A549 (cell line): ENCODE results near the gene CPSF4. TPM values are rescaled to one million over a fixed set of nuclear protein-coding genes. Genes with fewer than 3 reads are reported as not detected.

Experiments used
- ATAC-seq, 2 experiments: fragments of 200-7000 bp in 1 of 2; fragments of >200 bp in 1 of 2; cut with Nextera tagmentation in 1 of 2; cut with Tn5 transposase in 1 of 2; 3 replicates each; pipeline versions ENCODE4 v1.8.0 to v1.9.1; 2018 to 2020; ENCODE audit warnings: mild to moderate bottlenecking in 1 of 2, moderate library complexity in 1 of 2
- CTCF ChIA-PET: fragments of 300-600 bp; sonication (Branson Sonifier 250); formaldehyde crosslinking; extraction: SDS; loops from one replicate; lab custom pipeline; 2021; ENCODE audit warnings: antibody characterized with exemption, inconsistent platforms; lab: Yijun Ruan, JAX
- POLR2A ChIA-PET: fragments of 350-600 bp; formaldehyde crosslinking; extraction: SDS; loops from one replicate; lab custom pipeline; 2021; ENCODE audit warnings: antibody characterized with exemption, inconsistent platforms; lab: Yijun Ruan, JAX
- DNase-seq, 2 experiments: peaks; one replicate each; pipeline versions ENCODE4 v3.0.0 to v3.0.0-alpha.2; 2011 to 2016; ENCODE audit warnings: low read depth in 1 of 2, low spot score in 1 of 2
- FAIRE-seq: peaks from 2 replicates; lab custom pipeline; 2011; peaks lifted over from hg19 to GRCh38; lab: Jason Lieb, UNC
- H3K27ac ChIP-seq, 2 experiments: fragments of >200 bp; sonication (Bioruptor Twin); formaldehyde crosslinking; 3 replicates each; pipeline ENCODE4 v1.5.1; 2016 to 2017
- H3K4me1 ChIP-seq: fragments of >200 bp; sonication (Bioruptor Twin); formaldehyde crosslinking; 3 replicates; pipeline ENCODE4 v1.6.1; 2016
- H3K4me2 ChIP-seq: fragments of >200 bp; sonication (Bioruptor Twin); formaldehyde crosslinking; 3 replicates; pipeline ENCODE4 v1.6.1; 2016
- H3K4me3 ChIP-seq: fragments of >200 bp; sonication (Bioruptor Twin); formaldehyde crosslinking; 3 replicates; pipeline ENCODE4 v1.5.1; 2016
- H3K9me3 ChIP-seq: fragments of >200 bp; sonication (Bioruptor Twin); formaldehyde crosslinking; 3 replicates; pipeline ENCODE4 v1.6.1; 2016
- CBX2 ChIP-seq: fragments of 200-600 bp; sonication (generic); IDR thresholded peaks from 2 replicates; pipeline ENCODE4 v1.6.1; 2016; ENCODE audit warnings: low read depth, mild to moderate bottlenecking, borderline replicate concordance
- CEBPB ChIP-seq, 2 experiments: fragments of >200 bp in 1 of 2; sonication (Bioruptor Twin) in 1 of 2; formaldehyde crosslinking in 1 of 2; IDR thresholded peaks; 2 replicates each; pipeline ENCODE4 v1.6.1; 2012 to 2016
- EHF ChIP-seq: fragments of 250-450 bp; sonication (Bioruptor Pico); IDR thresholded peaks from 2 replicates; pipeline ENCODE4 v1.5.0; 2020; ENCODE audit warnings: mild to moderate bottlenecking
- ESRRA ChIP-seq: fragments of 150-350 bp; IDR thresholded peaks from 2 replicates; pipeline ENCODE4 v1.6.1; 2014; ENCODE audit warnings: mild to moderate bottlenecking, low read length, borderline replicate concordance
- FOSB ChIP-seq: fragments of 250-450 bp; sonication (Bioruptor Pico); IDR thresholded peaks from 2 replicates; pipeline ENCODE4 v1.5.0; 2020; ENCODE audit warnings: mild to moderate bottlenecking, moderate library complexity
- GATA3 ChIP-seq: IDR thresholded peaks from 2 replicates; pipeline ENCODE4 v1.6.1; 2012; ENCODE audit warnings: borderline replicate concordance
- HOXA7 ChIP-seq: fragments of 250-450 bp; sonication (Bioruptor Pico); IDR thresholded peaks from 2 replicates; pipeline ENCODE4 v1.5.0; 2020; ENCODE audit warnings: mild to moderate bottlenecking, moderate library complexity
- JUN ChIP-seq, 2 experiments: fragments of >200 bp; sonication (Bioruptor Twin); formaldehyde crosslinking; IDR thresholded peaks; 2 replicates in 1 of 2; 3 replicates in 1 of 2; pipeline ENCODE4 v1.6.1; 2016 to 2017
- KDM1A ChIP-seq: fragments of 200-600 bp; sonication (generic); IDR thresholded peaks from 2 replicates; pipeline ENCODE4 v1.6.1; 2016; ENCODE audit warnings: low read depth, mild to moderate bottlenecking
- MAFK ChIP-seq: fragments of 450-650 bp; IDR thresholded peaks from 2 replicates; pipeline ENCODE4 v1.6.1; 2014; ENCODE audit not compliant: partially characterized antibody
- MYC ChIP-seq: IDR thresholded peaks from 2 replicates; pipeline ENCODE4 v1.6.1; 2012; ENCODE audit warnings: mild to moderate bottlenecking, inconsistent platforms, low read length, improper control_type of control experiment, borderline replicate concordance
- NR3C1 ChIP-seq: fragments of >200 bp; sonication (Bioruptor Twin); formaldehyde crosslinking; IDR thresholded peaks from 3 replicates; pipeline ENCODE4 v1.6.1; 2017
- RAD21 ChIP-seq, 2 experiments: fragments of >200 bp in 1 of 2; sonication (Bioruptor Twin) in 1 of 2; formaldehyde crosslinking in 1 of 2; IDR thresholded peaks in 1 of 2; conservative IDR thresholded peaks in 1 of 2; 2 replicates in 1 of 2; 3 replicates in 1 of 2; pipeline ENCODE4 v1.6.1; 2012 to 2018; ENCODE audit warnings: inconsistent platforms in 1 of 2
- RARB ChIP-seq: fragments of 250-450 bp; sonication (Bioruptor Pico); IDR thresholded peaks from 2 replicates; pipeline ENCODE4 v1.8.0; 2021; ENCODE audit warnings: mild to moderate bottlenecking, moderate library complexity
- RCOR1 ChIP-seq: fragments of 150-350 bp; IDR thresholded peaks from 2 replicates; pipeline ENCODE4 v1.6.1; 2014; ENCODE audit warnings: antibody characterized with exemption, low read length, low read depth
- SMC3 ChIP-seq: fragments of >200 bp; sonication (Bioruptor Twin); formaldehyde crosslinking; IDR thresholded peaks from 3 replicates; pipeline ENCODE4 v1.6.1; 2018; ENCODE audit warnings: inconsistent platforms
- ZFP36 ChIP-seq: fragments of 450-650 bp; IDR thresholded peaks from 2 replicates; pipeline ENCODE4 v1.6.1; 2014; ENCODE audit warnings: borderline replicate concordance; ENCODE audit not compliant: partially characterized antibody
- WGBS: methylation state at CpG from one replicate; pipeline ENCODE4 v1.1.6; 2017; ENCODE audit errors: missing lambda C conversion rate; 5-methylcytosine and 5-hydroxymethylcytosine counted together
- polyA plus RNA-seq, 4 experiments: library from polyadenylated mRNA; depleted of rRNA in 3 of 4; stranded (reverse); fragments of >200 nt; fragmentation: RNase III in 1 of 4; extraction: RNeasy Plus Mini Kit Qiagen cat#74134 plus additional on column Dnase treatment in 1 of 4; gene quantifications; 2 replicates in 3 of 4; 3 replicates in 1 of 4; pipeline ENCODE4 v1.2.3, GENCODE V29; 2011 to 2017
- TF ChIP-seq, protein P1 (sequence below): fragments of >200 bp; sonication (Bioruptor Twin); formaldehyde crosslinking; IDR thresholded peaks from 3 replicates; pipeline ENCODE4 v1.5.1; 2016
- TF ChIP-seq, protein P2 (sequence below): fragments of 250-450 bp; sonication (Bioruptor Pico); IDR thresholded peaks from 2 replicates; pipeline ENCODE4 v1.5.0; 2020; ENCODE audit warnings: low read depth, mild to moderate bottlenecking, moderate library complexity

CPSF4 gene
- polyA plus RNA-seq, 2 of the 4 experiments (the other 2 are of a cell fraction) = 28.7 to 35.6 TPM

DNA sequence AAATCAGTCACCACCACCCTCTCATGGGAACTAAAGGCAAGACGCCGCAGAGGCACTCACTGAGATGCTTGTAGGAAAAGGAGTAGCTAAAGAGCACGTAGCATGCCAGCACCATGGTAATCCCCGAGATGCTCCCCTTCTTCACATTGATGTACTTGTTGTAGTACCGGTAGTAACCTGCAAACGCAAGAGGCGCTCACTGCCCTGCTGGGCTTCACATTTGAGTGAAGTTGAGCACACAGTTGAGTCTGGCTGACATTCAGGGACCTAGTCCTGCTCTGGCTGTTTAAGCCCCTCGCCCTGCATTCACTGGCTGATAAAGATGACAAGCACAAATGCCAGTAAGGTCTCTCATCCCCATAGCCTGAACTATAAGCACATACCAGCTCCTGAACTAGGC, 20.3 kb downstream of the CPSF4 start:
- peak; percentile 51 to 78; a peak in 3 of 6 replicates for ATAC-seq
- TF ChIP-seq, protein P1, sequence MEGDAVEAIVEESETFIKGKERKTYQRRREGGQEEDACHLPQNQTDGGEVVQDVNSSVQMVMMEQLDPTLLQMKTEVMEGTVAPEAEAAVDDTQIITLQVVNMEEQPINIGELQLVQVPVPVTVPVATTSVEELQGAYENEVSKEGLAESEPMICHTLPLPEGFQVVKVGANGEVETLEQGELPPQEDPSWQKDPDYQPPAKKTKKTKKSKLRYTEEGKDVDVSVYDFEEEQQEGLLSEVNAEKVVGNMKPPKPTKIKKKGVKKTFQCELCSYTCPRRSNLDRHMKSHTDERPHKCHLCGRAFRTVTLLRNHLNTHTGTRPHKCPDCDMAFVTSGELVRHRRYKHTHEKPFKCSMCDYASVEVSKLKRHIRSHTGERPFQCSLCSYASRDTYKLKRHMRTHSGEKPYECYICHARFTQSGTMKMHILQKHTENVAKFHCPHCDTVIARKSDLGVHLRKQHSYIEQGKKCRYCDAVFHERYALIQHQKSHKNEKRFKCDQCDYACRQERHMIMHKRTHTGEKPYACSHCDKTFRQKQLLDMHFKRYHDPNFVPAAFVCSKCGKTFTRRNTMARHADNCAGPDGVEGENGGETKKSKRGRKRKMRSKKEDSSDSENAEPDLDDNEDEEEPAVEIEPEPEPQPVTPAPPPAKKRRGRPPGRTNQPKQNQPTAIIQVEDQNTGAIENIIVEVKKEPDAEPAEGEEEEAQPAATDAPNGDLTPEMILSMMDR = peak; percentile 17; the same call in 2 of the 3 replicates
- no peak for TF ChIP-seq CEBPB (IDR thresholded peaks at IDR 0.05)
- TF ChIP-seq RAD21 (conservative IDR thresholded peaks at IDR 0.05 in 1 of 2, IDR thresholded peaks at IDR 0.05 in 1 of 2) = peak in 1 of 2 experiments; percentile 27; a peak in 1 of 5 replicates
- Histone ChIP-seq H3K4me1 (no peaks in the 10 kb centered on the region), H3K4me3 (no peak overlapping the region), H3K9me3 (no peaks in the 10 kb centered on the region), H3K27ac (no peak overlapping the region), H3K4me2 (no peak overlapping the region)
- no peak for FAIRE-seq
- ChIA-PET CTCF (interaction anchor here (1.0 to 12.6 kb wide), 2 partner anchors 12 to 29 kb away, joined by 3 to 92 read pairs; no protein-coding TSS in a partner anchor), POLR2A (no interaction called here)
- peak in 1 of 2 experiments; percentile 63 for DNase-seq
- WGBS = 90% methylated on average over 8 of the region's 8 CpGs

DNA sequence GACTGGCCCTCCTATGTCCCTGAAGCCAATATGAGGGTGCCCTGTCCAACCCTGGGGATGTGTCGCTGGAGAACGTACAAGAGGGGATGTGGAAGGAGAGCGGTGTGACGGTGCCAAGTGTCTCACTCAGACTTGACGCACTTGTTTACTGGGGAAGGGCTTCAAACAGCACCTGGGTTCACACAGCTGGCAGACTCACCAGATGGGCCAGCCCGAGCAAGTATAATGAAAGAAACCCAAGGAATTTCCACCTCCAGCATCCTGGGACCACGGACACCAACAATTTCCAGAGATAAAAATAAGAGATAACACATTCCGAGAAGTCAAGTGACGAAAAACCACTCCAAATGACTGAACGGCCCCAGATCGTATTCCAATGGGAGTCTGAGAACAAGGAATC, 21.9 kb downstream of the CPSF4 start:
- POLR2A ChIA-PET = no interaction called here
- ATAC-seq (no peak), DNase-seq (no peak), FAIRE-seq (no peak)
- Histone ChIP-seq H3K4me2 (no peak overlapping the region), H3K4me1 (peaks cover 7% of the 10 kb centered on the region; the same call in 2 of the 3 replicates), H3K4me3 (no peak overlapping the region), H3K27ac (no peak overlapping the region), H3K9me3 (no peaks in the 10 kb centered on the region)
- CTCF ChIA-PET = interaction anchor here (1.1 to 12.6 kb wide), 4 partner anchors 10 to 53 kb away, joined by 3 to 92 read pairs (median 3); no protein-coding TSS in a partner anchor
- no peak for TF ChIP-seq KDM1A
- WGBS = 91% methylated on average over 11 of the region's 11 CpGs

DNA sequence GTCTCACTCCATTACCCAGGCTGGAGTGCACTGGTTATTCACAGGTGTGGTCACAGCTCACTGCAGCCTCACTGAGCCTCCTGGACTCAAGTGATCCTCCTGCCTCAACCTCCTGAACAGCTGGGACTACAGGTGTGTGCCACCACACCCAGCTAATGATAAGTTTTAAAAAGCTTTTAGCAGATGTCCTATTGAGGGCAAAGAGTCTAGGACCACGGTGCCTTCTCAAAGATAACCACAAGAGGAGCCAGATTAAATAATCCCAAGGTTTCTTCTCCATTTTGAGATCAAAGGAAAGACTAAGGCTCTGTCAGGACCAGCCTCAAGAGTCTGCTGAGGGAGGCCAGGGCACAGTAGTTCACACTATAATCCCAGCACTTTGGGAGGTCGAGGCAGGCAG, 22.5 kb downstream of the CPSF4 start:
- Histone ChIP-seq H3K4me1 (peaks cover 7% of the 10 kb centered on the region; the same call in 2 of the 3 replicates), H3K4me2 (no peak overlapping the region), H3K27ac (no peak overlapping the region), H3K9me3 (no peaks in the 10 kb centered on the region), H3K4me3 (no peak overlapping the region)
- WGBS = 55% methylated on average over 2 of the region's 2 CpGs
- DNase-seq = no peak
- ChIA-PET CTCF (interaction anchor here (1.1 to 12.6 kb wide), 3 partner anchors 9 to 54 kb away, joined by 3 to 92 read pairs (median 3); no protein-coding TSS in a partner anchor), POLR2A (no interaction called here)
- ATAC-seq = no peak
- FAIRE-seq = no peak
- no peak for TF ChIP-seq FOSB
- TF ChIP-seq JUN (IDR thresholded peaks at IDR 0.05) = no peak
- no peak for TF ChIP-seq GATA3
- no peak for TF ChIP-seq KDM1A
- TF ChIP-seq RARB (CRISPR knock-in tag) = no peak
- no peak for TF ChIP-seq MYC
- TF ChIP-seq CBX2 = no peak
- no peak for TF ChIP-seq HOXA7 (CRISPR knock-in tag)
- TF ChIP-seq ZFP36 = no peak
- no peak for TF ChIP-seq MAFK
- TF ChIP-seq ESRRA = no peak
- TF ChIP-seq RCOR1 = no peak
- TF ChIP-seq, protein P2, sequence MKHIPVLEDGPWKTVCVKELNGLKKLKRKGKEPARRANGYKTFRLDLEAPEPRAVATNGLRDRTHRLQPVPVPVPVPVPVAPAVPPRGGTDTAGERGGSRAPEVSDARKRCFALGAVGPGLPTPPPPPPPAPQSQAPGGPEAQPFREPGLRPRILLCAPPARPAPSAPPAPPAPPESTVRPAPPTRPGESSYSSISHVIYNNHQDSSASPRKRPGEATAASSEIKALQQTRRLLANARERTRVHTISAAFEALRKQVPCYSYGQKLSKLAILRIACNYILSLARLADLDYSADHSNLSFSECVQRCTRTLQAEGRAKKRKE = no peak
- no peak for TF ChIP-seq EHF (CRISPR knock-in tag)
- no peak for TF ChIP-seq NR3C1
- TF ChIP-seq SMC3 = no peak
- no peak for TF ChIP-seq RAD21 (conservative IDR thresholded peaks at IDR 0.05 in 1 of 2, IDR thresholded peaks at IDR 0.05 in 1 of 2)
